ENCODE measurements around the gene MYL10.

Gene MYL10

GRCh38 chr7:101629171-101629570, at the start of gene MYL10:
Gene MYL10 (minus strand): TSS chr7:101629296. CDS start chr7:101629118, 178 bp downstream.
- no peak for DNase-seq (ENCODE audit: low read depth, low spot score)
- in situ Hi-C loops (cut with HindIII; ENCODE audit: low sequenced_read_pairs) = no loop called here
- TF ChIP-seq CTCF (IDR thresholded peaks at IDR 0.05; ENCODE audit: low read depth, low read length) = no peak
- H3K4me3 ChIP-seq (ENCODE audit: low read depth, low read length) = no peak within 1 kb of the TSS

GRCh38 chr7:101678658-101679057, 49.6 kb upstream of the MYL10 start:
- no peak overlapping the region for H3K4me3 ChIP-seq (ENCODE audit: low read depth, low read length)
- DNase-seq (ENCODE audit: low read depth, low spot score) = peak; percentile 62
- in situ Hi-C loops (cut with HindIII; ENCODE audit: low sequenced_read_pairs) = no loop called here
- no peak for TF ChIP-seq CTCF (IDR thresholded peaks at IDR 0.05; ENCODE audit: low read depth, low read length)

- TF ChIP-seq CTCF (IDR thresholded peaks at IDR 0.05; ENCODE audit: low read depth, low read length) = no peak
- in situ Hi-C loops (cut with HindIII; ENCODE audit: low sequenced_read_pairs) = no loop called here
- peak; percentile 17 for DNase-seq (ENCODE audit: low read depth, low spot score)
- no peak overlapping the region for H3K4me3 ChIP-seq (ENCODE audit: low read depth, low read length)
Measured at GRCh38 chr7:101677797-101678479, 48.8 kb upstream of the MYL10 start.

- no peak for TF ChIP-seq CTCF (IDR thresholded peaks at IDR 0.05; ENCODE audit: low read depth, low read length)
- no peak overlapping the region for H3K4me3 ChIP-seq (ENCODE audit: low read depth, low read length)
- in situ Hi-C loops (cut with HindIII; ENCODE audit: low sequenced_read_pairs) = no loop called here
- DNase-seq (ENCODE audit: low read depth, low spot score) = no peak
Measured at GRCh38 chr7:101677391-101677790, 48.3 kb upstream of the MYL10 start.

- no peak for TF ChIP-seq CTCF (IDR thresholded peaks at IDR 0.05; ENCODE audit: low read depth, low read length)
- in situ Hi-C loops (cut with HindIII; ENCODE audit: low sequenced_read_pairs) = no loop called here
- DNase-seq (ENCODE audit: low read depth, low spot score) = no peak
- no peak overlapping the region for H3K4me3 ChIP-seq (ENCODE audit: low read depth, low read length)
Measured at GRCh38 chr7:101676956-101677355, 47.9 kb upstream of the MYL10 start.

- in situ Hi-C loops (cut with HindIII; ENCODE audit: low sequenced_read_pairs) = no loop called here
- no peak for TF ChIP-seq CTCF (IDR thresholded peaks at IDR 0.05; ENCODE audit: low read depth, low read length)
- DNase-seq (ENCODE audit: low read depth, low spot score) = no peak
- no peak overlapping the region for H3K4me3 ChIP-seq (ENCODE audit: low read depth, low read length)
Measured at GRCh38 chr7:101676062-101676598, 47.0 kb upstream of the MYL10 start.

Measured in astrocyte of the spinal cord (primary cell).